ENCODE results near the gene AP3D1. TPM values are rescaled to one million over a fixed set of nuclear protein-coding genes. Genes with fewer than 3 reads are reported as not detected.
"Not testable (repeated sequence)": the region's sequence is repeated elsewhere in the genome, so short reads cannot be mapped to it uniquely, and the experiment has no call there.

Gene AP3D1
- polyA plus RNA-seq, 3 donors = 106 to 126 (median 120) TPM

- DNase-seq (ENCODE audit: extremely low read depth in 1 of 11, low read depth in 9 of 11, low spot score in 4 of 11) = no peak
Measured at GRCh38 chr19:2135474-2136402, 15.6 kb downstream of the AP3D1 start.

GRCh38 chr19:2132731-2133490 is 18.5 kb downstream of the AP3D1 start:
- no peak for DNase-seq (ENCODE audit: extremely low read depth in 1 of 11, low read depth in 9 of 11, low spot score in 4 of 11)

DNA sequence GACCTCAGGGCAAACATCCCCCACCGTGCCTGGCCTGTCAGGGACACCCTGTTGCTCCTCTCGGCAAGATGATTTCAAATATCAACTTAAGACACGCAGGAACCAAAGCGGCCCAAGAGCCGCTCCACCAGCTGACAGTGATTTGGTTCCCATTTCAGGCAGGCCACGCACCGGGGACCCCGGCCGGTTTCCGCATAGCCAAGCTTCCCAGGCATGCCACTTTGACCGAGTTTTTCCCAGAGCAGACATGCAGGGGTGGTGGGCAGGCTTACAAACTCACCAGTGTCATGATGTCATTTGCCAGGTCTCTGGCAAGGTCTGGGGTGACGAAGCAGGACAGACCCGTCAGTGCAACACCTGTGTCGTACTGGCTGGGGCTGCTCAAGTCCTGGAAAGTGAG is 19.2 kb downstream of the AP3D1 start:
- no peak for DNase-seq (ENCODE audit: extremely low read depth in 1 of 11, low read depth in 9 of 11, low spot score in 4 of 11)

DNA sequence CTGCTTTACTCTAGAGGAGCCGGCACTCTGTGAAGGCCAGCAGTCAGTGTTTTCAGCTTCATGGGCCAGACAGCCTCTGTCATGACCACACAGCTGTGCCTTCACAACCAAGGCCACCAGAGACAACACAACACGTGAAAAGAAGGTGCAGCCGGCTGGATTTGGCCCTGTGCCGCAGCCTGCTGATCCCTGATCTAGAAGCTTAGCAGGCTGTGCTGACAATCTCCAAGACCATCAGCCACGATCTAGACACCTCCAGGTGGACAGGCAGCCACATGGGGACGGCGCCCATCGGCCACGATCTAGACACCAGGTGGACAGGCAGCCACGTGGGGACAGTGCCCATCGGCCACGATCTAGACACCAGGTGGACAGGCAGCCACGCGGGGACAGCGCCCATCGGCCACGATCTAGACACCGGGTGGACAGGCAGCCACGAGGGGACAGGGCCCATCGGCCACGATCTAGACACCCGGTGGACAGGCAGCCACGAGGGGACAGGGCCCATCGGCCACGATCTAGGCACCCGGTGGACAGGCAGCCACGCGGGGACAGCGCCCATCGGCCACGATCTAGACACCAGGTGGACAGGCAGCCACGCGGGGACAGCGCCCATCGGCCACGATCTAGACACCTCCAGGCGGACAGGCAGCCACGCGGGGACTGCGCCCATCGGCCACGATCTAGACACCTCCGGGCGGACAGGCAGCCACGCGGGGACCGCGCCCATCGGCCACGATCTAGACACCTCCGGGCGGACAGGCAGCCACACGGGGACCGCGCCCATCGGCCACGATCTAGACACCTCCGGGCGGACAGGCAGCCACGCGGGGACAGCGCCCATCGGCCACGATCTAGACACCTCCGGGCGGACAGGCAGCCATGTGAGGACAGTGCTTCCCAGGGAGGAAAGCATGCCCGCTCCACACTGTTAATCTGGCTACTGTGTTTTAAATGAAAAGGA is 20.1 kb downstream of the AP3D1 start:
- not testable (repeated sequence) for DNase-seq (ENCODE audit: extremely low read depth in 1 of 11, low read depth in 9 of 11, low spot score in 4 of 11)

GRCh38 chr19:2129892-2130770 is 21.2 kb downstream of the AP3D1 start:
- DNase-seq (ENCODE audit: extremely low read depth in 1 of 11, low read depth in 9 of 11, low spot score in 4 of 11) = no peak

DNA sequence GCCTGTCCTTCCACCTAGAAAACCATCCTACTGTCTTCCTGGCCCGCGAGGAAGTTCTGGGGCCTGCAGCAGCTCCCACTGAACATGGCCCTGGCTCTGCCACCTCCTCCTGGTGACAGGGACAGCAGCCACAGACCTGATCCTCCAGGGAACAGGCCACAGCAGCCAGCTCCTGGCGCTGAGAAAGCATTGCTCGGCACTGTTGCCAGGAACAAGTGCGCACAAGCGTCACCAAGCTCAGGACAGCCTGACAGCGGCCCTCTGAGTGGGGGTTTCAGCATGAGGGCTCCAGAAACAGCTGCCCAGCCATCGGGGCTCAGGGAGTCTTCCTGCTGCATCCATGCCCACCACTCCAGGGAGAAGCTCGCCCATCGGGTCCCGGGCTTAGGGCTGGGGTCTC is 21.9 kb downstream of the AP3D1 start:
- DNase-seq (ENCODE audit: extremely low read depth in 1 of 11, low read depth in 9 of 11, low spot score in 4 of 11) = no peak

DNA sequence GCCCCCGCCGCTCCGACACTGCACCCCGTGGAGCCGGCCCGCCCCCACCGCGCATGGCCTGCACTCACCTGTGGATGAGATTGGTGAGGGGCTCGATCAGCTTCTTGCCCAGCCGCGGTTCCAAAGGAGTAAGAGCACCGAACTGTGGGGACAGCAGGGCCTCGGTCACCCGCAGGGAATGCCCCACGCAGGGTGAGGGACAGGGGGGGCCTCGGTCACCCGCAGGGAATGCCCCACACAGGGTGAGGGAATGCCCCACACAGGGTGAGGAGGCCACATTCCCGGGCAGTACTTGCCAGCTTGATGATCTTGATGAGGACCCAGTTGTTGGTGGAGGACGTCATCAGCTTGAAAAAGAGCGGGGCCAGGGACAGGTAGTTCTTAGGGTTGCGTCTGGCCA is 22.3 kb downstream of the AP3D1 start:
- no peak for DNase-seq (ENCODE audit: extremely low read depth in 1 of 11, low read depth in 9 of 11, low spot score in 4 of 11)

DNA sequence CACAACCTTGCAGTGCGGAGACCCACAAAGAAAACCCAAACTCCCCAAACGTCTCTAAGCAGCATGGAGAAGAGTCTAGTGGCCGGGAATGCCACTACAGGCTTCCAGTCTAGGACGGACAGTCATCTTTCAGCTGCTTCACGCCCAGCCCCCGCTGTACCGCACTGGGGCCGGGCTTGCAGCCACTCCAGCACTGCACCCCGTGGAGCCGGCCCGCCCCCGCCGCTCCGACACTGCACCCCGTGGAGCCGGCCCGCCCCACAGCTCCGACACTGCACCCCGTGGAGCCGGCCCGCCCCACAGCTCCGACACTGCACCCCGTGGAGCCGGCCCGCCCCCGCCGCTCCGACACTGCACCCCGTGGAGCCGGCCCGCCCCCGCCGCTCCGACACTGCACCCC is 23.1 kb downstream of the AP3D1 start:
- not testable (repeated sequence) for DNase-seq (ENCODE audit: extremely low read depth in 1 of 11, low read depth in 9 of 11, low spot score in 4 of 11)

DNA sequence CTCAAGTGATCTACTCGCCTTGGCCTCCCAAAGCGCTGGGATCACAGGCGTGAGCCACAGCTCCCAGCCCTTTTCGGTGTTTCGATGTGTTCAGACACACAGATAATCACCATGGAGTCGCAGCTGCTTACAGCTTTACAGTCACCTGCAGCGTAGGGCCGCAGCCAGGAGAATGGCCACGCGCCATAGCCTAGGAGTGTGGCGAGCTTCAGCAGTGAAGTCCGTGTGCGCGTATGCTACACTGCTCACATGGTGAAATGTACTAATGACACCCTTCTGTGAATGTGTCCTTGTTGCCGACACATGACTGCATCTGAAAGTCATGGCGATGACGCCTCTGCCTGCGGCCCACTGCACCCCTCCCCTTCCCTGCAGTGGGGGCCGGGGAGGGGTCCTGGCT is 23.6 kb downstream of the AP3D1 start:
- DNase-seq (ENCODE audit: extremely low read depth in 1 of 11, low read depth in 9 of 11, low spot score in 4 of 11) = no peak

DNA sequence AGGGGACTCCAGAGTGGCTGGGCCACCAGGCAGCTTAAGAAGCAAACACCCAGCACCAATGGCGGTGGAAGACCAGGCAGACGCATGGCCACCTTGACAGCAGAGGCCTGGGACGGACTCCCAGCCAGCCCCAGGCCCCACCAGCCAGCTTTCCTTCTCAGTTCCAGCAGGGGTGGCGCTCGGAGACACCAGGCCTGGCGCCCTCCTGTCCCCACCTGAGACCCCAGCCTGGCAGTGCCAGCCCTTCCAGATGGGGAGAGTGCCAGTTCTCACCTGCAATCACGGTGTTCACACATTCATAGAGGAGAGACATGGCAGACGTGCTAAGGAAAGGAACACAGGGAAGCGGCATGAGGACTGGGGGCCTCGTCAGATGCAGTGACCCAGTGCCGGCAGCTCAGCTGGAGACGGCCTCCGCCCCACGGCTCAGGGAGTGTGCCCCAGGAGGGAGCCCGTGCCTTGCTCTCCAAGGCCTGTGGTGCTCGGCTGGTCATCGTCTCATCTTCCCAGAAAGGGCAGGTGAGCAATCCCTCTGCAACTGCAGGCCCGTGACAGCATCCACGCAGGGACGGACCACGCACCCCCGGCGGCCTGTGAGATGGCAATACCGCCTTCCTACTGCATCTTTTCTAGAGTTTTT is 24.4 kb downstream of the AP3D1 start:
- DNase-seq (ENCODE audit: extremely low read depth in 1 of 11, low read depth in 9 of 11, low spot score in 4 of 11) = no peak

DNA sequence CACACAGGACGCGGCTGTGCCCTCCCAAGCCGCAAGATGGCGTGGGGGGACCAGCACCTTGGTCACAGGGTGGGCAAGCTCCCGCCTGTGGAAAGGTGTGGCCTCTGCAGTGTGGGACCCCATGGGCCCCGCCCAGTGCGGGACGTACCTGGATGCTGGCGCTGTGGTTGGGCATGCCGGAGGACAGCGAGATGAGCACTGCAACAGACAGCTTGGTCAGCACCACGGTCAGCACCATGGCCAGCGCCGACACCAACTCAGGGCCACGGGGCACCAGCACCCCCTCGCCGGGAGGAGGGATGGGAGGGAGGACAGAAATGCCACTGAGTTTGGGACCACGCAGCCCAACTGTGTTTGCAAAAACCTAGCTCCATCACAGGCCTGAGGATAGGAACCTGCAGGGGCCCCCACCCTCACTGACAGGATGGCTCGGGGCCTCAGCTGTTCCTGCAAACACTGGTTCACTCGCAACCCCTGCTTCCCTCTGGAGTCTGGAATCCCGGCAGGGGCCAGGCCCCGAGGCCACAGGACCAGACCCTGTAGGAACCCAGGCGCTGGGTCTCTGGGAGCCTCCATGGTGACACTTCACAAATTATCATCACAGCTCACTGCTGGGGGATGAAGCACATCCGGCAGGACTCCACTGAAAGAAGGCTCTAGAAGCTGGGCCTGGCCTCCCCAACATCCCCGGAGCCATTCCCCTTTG is 27.5 kb downstream of the AP3D1 start:
- peak in 2 of 11 donors; percentile 16 to 26 for DNase-seq (ENCODE audit: extremely low read depth in 1 of 11, low read depth in 9 of 11, low spot score in 4 of 11)

DNA sequence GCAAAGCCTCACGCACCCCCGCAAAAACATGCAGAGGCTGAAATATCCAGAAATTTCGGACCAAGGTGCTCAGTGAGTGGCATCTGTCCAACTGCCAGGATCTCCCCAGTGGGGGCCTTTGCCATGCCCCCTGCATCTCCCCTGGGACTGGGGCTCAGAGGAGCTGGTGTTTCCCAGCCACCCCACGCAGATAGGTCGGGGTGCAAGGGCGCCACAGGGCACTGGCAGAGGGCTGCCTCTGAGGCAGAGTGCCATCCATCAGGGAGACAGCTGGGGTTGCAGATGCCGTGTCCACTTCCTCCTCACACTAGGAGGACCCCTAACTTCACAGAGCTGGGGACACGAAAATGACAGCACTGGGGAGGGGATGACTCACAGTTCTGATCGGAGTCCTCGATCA is 28.4 kb downstream of the AP3D1 start:
- no peak for DNase-seq (ENCODE audit: extremely low read depth in 1 of 11, low read depth in 9 of 11, low spot score in 4 of 11)

DNA sequence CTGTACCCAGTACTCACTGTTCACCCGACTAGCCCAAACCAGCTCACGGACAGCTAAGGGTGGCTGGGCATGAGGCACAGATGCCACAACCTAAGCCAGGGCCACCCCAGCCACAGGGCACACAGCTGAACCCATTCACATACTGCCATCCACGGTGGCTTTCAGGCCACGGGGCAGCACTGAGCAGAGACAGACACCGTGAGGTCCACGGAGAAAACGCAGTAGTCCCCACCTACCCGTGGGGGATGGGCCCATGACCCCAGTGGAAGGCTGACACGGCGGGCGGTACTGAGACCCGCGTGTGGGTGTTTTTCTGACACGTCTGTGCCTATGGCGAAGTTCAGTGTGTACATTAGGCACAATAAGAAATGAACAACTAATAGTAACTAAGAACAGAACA is 29.1 kb downstream of the AP3D1 start:
- DNase-seq (ENCODE audit: extremely low read depth in 1 of 11, low read depth in 9 of 11, low spot score in 4 of 11) = no peak

- no peak for DNase-seq (ENCODE audit: extremely low read depth in 1 of 11, low read depth in 9 of 11, low spot score in 4 of 11)
Measured at GRCh38 chr19:2121416-2122051, 29.8 kb downstream of the AP3D1 start.

DNA sequence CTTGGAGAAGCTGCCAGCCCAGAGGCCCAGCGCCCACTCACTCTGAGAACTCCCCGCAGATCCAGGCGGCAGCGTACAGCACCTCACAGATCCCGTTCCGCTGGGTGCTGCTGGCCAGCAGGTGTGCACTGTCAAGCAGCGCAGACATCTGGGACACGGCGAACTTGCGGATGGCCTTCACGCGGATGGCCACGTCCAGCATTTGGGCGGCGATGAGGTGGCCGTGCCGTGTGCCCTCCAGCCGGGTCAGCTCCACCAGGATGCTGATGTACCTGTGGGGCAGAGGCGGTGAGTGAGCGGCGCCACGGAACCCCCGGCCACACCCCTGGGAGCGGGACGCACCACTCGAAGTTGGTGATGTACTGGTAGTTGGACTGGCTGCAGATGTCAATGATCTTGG is 30.5 kb downstream of the AP3D1 start:
- DNase-seq (ENCODE audit: extremely low read depth in 1 of 11, low read depth in 9 of 11, low spot score in 4 of 11) = no peak

DNA sequence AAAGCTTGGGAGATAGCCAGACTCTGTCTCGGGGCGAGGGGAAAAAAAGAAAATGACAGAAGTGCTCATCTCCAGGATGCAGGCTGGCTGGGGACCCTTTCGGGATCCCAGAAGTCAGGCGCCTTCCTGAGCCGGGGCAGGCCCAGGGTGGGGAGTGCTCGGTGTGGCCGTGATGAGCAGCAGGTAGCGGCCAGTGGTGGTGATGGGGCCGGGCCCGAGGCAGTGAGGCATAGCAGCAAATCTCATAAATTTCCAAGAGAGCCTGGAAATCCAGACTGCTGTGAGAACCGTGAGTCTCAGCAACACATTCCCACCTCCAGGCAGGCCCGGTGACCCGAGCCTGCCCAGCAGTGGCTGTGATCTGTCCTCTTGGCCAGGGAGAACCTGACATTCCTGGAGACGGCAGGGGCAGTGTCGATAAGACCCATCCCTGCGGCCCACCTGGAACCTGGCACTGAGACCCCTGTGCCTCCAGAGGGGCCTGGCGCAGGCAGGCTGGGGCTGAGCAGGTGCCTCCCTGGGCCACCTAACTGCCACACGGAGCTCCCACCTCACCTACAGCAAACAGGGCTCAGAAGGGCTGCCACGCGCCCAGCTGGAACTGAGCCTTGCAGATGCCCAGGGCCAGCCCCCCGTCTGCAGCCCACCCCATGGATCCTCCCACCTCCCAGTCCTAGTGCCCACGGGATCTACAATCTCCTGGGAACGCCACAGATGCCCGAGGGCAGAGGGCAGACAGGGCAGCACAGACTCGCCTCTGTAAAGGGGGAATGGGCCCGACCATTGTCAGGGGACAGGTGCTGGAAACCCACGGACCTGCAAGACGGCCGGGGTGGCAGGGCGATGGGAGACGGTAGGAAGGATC is 31.2 kb downstream of the AP3D1 start:
- DNase-seq (ENCODE audit: extremely low read depth in 1 of 11, low read depth in 9 of 11, low spot score in 4 of 11) = peak in 1 of 11 donors; percentile 9

All from renal cortex interstitium (tissue), 11 donors.